GM18520 (cell line): Measurements from ENCODE around the gene ZIC3.
"Not testable (repeated sequence)": the region's sequence is repeated elsewhere in the genome, so short reads cannot be mapped to it uniquely, and the experiment has no call there.

ENCODE experiments used
- ATAC-seq: cut with Tn5 transposase; IDR thresholded peaks from one replicate; pipeline ENCODE4 v1.9.1; 2021; ENCODE audit not compliant: unreplicated experiment

The ZIC3 gene

DNA sequence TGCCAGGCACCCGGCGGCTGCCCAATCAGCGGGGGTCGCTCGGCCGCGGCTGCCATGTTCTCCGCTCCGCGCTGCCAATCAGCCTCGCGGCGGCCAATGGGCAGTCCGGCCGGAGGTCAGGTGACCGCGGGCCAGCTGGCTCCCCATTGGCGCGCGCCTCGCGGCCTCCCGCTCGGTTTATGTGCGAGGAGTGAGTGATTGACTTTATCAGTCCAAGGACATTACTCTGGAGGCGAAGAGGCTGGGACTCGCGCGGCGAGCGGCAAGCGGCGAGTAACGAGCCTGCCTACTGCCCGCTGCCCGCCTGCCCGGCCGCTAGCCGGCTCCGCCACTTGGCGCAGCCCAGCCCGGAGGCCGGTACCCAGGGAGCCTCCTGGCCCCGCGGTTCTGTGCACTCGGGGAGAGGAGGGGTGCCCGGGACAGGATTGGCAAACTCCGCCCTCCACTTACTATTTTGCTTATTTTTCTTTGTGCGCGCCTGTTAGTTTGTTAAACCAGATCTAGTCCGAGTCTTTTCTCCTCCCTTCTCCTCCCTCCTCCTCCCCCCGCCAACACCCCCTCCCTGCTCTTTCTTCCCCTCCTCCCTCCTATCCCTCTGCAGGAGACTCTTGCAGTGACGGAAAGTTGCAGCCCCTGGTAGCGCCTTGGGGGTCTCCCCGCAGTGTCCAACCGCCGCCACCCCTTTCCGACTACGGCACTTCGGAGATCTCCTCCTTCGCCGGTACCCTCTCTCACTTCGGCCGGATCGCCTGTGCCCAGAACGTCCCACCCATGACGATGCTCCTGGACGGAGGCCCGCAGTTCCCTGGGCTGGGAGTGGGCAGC, at the start of gene ZIC3:
ZIC3 (plus strand) TSS at position 207 of the 825 bp plus-strand sequence; CDS start at position 772, 565 bp downstream.
- ATAC-seq = no peak

DNA sequence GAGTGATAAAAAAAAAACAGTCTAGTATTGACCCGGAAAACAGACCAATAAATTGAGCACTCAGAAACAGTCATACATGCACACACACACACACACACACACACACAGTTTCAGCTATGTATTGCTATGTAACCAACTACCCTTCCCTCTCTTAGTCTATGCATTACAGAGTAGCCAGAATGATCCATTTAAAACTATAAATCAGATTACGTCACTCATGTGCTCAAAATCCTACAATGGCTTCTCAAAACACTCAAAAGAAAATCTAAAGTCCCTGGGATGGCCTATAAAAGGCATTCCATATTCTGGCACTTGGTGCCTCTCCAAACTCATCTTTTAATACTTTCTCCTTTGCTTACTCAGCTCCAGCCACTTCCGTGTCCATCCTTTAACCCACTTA, 46.5 kb upstream of the ZIC3 start:
- no peak for ATAC-seq

DNA sequence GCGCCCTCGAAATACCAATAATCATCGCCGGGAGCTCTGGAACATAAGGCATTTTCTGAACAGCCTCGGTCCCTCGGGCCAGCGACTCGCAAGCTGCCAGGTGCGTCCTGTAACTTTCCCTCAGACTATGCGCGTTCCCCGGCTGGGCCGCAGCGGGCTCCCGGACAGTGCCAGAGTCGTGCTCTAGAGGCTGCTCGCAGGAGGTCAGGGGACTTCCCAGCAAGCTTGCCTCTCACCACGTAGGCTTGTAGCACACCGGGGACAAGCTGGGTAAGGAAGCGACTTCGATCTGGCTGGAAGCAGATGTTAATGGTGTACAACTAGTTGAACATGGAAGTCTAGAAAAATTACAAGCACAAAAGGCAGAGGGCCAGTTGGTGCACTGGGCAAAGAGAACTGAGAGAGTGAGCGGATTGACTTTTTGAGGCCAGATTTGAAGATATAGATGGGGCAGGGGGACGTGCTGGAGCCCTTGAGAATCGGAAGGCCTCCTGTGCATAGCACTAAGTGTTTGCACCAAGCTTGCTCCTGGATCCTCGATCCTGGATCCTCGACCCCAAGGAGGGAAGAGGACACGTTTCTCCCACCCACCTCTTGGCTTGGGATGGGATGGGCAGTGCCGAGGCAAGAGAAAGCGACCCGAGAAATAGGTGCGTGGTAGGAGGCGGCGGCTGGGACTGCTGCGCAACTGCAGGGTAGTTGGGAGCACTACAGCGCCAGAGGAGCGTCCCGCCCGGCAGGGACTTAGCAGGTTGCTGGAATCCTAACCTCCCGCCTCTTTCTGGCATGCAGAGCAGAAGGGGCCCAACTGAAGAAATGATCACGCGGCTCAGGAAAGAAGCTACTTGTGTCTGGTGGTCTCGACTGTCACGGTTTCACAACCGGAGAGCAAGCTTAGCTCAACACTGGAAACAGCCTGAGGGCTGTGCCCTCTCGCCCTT, 19.9 kb upstream of the ZIC3 start:
- no peak for ATAC-seq

DNA sequence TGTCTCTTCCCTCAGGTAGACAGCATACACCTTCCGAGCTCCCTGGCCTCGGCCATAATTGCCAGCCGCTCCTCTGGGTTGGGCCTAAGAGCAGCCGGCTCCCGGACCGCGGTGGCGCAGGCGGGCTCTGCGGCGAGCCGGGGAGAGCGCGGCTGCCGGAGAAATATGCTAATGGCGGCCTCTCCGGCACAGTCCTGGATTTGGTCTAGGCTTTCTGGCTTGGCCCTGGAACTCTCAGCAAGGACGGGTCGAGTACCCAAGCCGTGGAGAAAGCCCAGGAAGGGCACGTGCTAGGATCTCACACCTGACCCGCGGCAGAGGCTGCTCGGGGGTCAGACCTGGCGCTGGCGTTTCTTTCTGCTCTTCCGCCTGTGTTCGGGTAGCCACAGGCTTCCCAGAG, 18.6 kb upstream of the ZIC3 start:
- no peak for ATAC-seq

DNA sequence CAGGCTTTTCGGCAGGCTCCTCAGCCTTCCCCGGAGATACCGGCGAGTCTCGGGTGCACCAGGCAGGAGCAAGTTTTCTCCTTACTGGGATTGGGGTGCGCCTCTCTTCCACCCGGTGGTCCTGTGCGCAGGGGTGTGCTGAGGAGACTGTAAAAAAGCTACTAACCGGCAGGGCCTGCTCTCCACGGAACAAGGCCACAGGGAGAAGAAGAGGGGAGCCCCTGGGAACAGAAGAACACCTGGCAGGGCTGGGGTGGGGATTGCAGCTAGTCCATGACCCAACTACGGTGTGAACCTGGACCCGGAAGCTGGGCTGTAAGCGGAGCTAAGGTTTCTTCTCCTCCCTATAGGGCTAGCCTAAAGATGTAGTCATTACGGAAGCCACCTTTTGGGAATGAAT, 17.7 kb upstream of the ZIC3 start:
- ATAC-seq = no peak

DNA sequence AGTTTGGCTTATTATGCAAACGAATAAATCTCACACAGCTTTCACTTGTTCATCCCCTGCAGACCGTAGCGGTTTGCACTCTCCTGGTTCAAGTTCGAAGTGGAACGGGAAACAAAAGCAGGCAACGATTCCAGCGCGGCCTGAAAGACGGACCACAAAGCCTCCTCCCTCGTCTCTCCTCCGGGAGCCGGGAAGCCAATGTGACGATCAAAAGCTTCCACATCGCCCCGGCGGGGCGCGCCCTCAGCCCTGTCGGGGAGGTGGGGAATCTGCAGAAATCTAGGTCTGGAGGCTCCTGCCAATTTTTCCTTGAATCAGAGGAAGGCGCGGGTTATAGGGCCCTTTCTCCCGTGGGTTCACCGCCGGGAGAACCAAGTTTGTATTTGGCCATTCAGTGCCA, 16.9 kb upstream of the ZIC3 start:
- no peak for ATAC-seq

DNA sequence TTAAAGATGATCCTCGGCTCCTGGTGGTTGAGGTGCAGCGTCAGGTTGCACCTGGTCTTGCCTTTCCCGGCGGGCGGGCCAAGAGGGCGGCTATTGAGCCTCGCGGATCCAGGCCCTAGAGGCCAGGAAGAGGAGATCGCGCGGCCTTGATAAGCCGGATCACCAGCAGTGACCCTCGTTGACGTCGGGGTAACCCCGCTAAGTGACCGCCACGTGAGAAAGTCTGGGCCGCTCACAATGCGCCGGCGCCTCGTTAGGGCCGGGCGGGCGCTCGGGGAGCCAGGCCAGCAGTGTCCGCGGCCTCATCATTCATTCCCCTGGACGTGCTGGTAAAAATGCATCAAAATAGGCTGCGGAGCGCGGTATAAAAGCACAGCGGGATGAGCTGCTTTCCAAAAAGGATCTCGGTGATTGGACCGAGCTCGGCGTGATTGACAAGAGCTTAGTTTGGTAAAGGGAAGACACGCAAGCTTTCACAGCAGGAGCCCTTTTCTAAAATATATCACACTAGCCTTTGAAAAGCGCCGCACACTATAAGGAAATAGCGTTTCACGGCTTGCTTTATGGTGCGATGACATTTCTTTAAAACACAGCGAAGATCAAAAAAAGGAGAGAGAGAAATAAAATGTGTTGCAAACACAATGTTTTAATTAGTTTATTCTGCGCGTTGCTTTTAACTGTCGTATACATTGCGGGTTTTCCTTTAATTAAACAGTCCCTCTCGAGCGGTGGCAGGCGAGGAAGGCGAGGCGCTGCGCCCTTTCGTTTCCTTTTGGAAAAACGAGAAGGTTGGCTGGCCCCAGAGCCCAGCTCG, 15.9 kb upstream of the ZIC3 start:
- ATAC-seq = no peak

DNA sequence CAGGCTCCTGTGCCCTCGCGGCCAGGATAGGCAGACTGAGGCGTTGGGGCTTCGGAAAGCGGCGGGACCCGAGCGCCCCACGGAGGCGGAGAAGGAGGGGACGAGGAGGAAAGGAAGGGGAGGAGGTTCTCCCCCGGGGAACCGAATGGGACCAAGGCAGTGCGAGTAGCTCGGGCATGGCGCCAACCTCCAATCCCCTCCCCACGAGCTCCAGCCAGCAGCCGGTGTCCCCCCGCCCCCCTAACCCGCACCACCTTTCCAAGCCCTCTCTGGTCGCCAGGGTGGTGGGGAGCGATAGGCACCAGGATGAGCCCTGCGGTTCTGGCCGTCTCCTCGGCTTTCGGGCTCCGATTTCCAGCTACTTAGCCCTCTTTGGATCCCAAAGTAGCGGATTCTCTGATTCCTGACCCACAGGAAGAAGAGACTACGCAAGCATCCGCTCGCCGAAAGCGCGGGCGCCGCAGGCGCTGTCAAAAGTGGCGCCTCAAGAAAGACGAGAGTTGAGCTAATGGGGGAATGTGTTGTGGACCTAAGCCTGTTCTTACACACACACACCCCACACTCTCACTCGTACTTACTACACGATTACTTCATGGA, 15.2 kb upstream of the ZIC3 start:
- no peak for ATAC-seq

DNA sequence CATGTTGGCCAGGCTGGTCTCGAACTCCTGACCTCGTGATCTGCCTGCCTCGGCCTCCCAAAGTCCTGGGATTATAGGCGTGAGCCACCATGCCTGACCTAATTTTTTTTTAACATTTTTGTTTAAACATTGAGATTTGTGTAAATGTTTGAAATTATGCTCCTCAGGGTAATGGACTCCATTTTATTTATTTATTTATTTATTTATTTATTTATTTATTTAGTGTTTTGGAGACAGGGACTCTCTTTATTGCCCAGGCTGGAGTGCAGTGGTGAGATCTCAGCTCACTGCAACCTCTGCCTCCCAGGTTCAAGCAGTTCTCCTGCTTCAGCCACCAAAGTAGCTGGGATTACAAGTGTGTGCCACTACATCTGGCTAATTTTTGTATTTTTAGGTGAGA, 13.8 kb upstream of the ZIC3 start:
- ATAC-seq = not testable (repeated sequence)

DNA sequence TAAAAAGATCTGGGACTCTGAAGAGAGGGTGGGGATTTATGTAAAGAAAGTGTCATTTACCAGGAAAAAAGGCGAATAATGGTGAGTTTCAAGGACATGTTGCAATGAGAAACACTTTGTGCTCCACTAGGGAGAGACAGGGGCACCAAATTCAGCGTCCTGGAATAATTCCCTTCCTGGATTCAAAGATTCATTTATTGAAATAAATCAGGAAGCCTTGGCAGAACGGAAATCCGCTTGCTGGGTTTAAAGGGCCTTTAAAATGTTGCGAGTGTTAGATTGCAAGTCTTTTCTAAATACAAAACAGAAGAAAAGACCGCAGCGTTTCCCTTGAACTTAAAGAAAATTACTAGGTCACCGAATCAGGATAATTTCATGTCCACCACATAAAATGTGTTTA, 3.8 kb upstream of the ZIC3 start:
- no peak for ATAC-seq

DNA sequence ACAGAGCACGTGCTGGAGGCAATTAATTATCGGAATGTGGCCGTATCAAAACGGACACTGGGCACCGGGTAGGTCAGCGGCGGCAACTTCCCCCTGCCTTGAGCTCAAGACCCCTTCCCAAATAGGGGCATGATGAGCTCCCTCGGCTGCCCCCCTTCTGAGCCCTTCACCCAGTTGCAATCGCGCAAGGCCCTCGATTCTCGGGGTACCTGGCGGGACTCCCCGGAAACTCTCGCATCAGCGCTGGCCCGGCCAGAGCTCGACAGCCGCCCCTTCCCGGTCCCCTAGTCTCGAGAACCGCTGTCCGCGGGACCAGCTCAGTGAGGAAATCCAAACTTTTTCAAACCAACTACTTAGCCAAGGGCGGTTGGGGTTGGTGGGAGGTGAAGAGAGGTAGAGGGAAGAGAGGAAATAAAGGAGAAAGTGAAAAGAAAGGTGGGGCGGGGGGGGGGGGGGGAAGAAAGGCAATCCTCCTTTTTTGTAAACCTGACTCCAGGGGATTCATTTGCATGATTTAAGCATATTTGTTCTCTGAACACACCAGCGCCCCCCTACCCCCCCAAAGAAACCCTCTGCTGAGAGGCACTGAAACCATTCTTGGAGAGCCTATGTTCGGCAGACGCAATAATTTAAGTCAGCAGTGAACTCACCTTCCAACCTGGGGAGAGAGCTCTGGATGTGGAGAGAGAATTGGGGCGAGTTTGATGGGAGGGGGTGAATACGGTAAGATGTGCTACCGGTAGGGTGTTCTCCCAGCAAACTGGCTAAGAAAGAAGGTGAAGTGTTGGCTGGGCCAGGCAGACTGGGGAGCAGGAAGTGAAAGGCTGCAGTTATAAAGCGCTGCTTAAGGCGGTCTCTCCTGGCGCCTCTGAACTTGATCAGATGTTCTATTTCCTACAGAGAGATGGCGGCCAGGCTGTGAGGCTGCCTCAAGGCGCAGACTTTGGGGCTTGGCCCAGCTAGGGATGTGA, 2.0 kb upstream of the ZIC3 start:
- ATAC-seq = no peak

DNA sequence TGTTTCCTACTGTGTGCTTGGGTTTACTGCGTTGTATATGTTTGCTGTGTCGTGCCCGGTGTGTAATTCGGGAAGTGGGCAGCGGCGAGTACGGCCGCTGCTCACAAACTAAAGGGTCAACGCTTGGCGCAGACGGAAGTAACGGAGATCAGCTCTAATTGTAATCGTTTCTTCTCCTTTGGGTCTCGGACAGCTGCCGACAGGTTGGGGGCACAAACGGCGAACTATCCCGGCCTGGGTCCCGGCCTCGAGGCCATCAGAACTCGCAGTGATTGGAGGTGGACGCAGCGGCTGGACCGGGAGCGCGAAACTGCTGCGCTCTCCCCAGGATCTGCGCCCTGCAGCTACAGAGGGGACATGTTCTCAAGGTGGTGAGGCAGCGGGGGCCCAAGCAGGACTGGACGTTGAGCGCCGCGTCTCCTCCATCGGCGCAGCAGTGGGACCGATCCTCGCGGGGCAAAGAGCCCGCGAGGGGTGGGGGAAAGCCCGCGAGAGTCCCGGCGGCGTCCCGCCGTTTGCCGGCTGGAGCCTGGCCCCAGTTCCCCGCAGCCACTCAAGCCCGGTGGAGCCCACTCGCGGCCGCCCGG, 516 bp upstream of the ZIC3 start:
- ATAC-seq = no peak

DNA sequence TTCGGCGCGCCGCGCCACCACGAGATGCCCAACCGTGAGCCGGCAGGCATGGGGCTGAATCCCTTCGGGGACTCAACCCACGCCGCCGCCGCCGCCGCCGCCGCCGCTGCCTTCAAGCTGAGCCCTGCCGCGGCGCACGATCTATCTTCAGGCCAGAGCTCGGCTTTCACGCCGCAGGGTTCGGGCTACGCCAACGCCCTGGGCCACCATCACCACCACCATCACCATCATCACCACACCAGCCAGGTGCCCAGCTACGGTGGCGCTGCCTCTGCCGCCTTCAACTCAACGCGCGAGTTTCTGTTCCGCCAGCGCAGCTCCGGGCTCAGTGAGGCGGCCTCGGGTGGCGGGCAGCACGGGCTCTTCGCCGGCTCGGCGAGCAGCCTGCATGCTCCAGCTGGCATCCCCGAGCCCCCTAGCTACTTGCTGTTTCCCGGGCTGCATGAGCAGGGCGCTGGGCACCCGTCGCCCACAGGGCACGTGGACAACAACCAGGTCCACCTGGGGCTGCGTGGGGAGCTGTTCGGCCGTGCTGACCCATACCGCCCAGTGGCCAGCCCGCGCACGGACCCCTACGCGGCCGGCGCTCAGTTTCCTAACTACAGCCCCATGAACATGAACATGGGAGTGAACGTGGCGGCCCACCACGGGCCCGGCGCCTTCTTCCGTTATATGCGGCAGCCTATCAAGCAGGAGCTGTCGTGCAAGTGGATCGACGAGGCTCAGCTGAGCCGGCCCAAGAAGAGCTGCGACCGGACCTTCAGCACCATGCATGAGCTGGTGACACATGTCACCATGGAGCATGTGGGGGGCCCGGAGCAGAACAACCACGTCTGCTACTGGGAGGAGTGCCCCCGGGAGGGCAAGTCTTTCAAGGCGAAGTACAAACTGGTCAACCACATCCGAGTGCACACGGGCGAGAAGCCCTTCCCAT, 1.1 kb downstream of the ZIC3 start:
- no peak for ATAC-seq

DNA sequence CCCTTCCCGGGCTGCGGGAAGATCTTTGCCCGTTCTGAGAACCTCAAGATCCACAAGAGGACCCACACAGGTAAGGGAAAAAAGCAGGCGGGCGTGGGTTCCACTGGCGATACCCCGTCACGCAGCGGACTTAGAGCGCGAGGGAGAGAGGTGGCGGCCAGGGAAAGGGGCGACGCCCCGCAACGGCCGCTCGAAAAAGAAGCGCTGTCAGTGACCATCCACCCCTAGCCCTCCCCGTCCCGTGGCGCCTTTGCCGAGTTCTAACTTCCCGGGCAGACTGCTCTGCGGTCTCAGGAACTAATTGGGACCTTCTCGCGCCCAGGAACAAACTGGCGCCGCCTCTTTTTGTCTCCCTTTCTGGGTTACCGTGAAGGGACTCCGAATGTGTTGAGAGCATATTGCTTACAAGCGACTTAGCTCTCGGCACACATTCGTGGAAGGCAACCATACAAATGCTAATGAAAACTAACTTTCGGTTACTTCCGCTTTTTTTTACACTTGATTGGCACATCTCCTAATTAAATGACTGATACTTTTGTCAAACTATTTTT, 1.8 kb downstream of the ZIC3 start:
- ATAC-seq = no peak

DNA sequence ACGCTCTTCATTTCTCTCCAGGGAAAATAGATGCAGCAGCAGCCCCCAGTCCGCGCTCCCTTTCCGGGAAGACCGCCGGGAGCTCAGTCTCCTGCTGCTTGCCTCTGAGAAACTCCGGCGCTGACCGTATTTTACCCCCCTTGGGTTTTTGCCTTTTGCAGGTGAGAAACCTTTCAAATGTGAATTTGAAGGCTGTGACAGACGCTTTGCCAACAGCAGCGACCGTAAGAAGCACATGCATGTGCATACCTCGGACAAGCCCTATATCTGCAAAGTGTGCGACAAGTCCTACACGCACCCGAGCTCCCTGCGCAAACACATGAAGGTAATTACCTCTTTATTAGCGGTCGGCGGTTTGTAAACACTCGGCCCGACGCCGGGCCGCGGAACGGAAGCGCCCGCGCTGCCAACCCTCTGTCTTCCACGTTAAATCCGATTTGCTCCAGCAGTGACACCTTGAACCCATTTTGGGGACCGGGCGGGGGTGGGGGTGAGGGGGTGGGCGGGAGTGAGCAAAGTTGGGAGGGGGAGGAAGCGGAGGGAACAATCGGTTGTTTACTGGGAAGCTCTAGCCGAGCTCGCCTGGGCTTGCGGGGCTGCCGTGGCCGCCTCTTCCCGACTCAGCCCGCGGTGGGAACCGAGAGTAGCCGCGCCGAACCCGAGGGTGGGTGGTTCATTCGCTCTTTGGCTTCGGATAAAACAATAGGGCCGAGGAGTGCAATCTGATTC, 3.0 kb downstream of the ZIC3 start:
- ATAC-seq = no peak

DNA sequence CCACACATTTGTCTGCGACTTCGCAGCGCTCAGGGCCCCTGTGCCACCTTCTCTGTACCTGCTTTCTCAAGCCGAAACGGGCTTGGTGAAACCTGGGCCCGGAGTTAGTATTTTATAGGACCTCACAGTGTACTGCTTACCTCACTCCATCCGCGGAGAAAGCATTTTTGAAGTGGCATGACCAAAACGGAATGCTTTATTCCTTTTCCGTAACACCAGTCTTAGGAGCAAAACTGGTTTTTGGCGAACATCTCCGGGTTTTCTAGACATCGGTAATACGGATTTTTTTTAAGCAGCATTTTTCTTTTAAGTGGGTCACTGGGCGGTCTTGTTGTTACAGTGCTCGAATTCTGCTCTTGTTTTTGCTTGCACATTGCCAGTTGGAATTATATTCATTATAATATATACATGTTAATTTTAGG, 3.6 kb downstream of the ZIC3 start:
- ATAC-seq = no peak
